Adrenal gland (tissue), 12 donors: ENCODE data around the gene NIPAL3. TPM values are rescaled to one million over a fixed set of nuclear protein-coding genes. Genes with fewer than 3 reads are reported as not detected.

ENCODE experiments used
- DNase-seq, 7 donors: peaks; one replicate each; pipeline ENCODE4 v3.0.0-alpha.2; 2019 to 2020
- H3K27ac ChIP-seq, 5 donors: fragments of 200-600 bp; sonication (generic) in 4 of 5; 1 replicate in 3 of 5; 2 replicates in 2 of 5; pipeline versions ENCODE4 v1.5.1 to v1.8.0; 2016 to 2020; ENCODE audit warnings: mild to moderate bottlenecking in 1 of 5
- H3K27me3 ChIP-seq: fragments of 200-600 bp; 2 replicates; pipeline ENCODE4 v1.8.0; 2021
- H3K36me3 ChIP-seq, 2 donors: fragments of 200-600 bp; replicated peaks in 1 of 2; 1 replicate in 1 of 2; 2 replicates in 1 of 2; pipeline versions ENCODE4 v1.5.1 to v1.8.0; 2018 to 2022
- H3K4me1 ChIP-seq, 2 donors: fragments of 200-600 bp; replicated peaks in 1 of 2; 1 replicate in 1 of 2; 2 replicates in 1 of 2; pipeline versions ENCODE4 v1.5.1 to v1.8.0; 2018 to 2021
- H3K4me3 ChIP-seq, 4 donors: fragments of 200-600 bp; sonication (generic) in 3 of 4; one replicate each; pipeline ENCODE4 v1.5.1; 2016 to 2018
- H3K9me3 ChIP-seq, 3 donors: fragments of 200-600 bp; sonication (generic) in 1 of 3; replicated peaks in 1 of 3; 1 replicate in 2 of 3; 2 replicates in 1 of 3; pipeline versions ENCODE4 v1.5.1 to v1.8.0; 2016 to 2021
- POLR2A ChIP-seq, 2 donors: fragments of 450-650 bp; IDR thresholded peaks; one replicate each; pipeline ENCODE4 v1.6.1; 2017; ENCODE audit warnings: antibody characterized with exemption in 2 of 2, mild to moderate bottlenecking in 2 of 2, moderate library complexity in 1 of 2
- WGBS, 4 donors: extraction: QIAGEN DNeasy Blood & Tissue Kit in 2 of 4; methylation state at CpG; one replicate each; pipeline versions ENCODE4 v1.1.5 to v1.1.7; 2013 to 2017; 5-methylcytosine and 5-hydroxymethylcytosine counted together
- intact Hi-C, 2 donors: fragments of 100-400 bp; cut with DNase I; formaldehyde crosslinking; loops; one replicate each; pipeline versions ENCODE4 v1.14.1 to v1.15.0; 2022 to 2023
- polyA plus RNA-seq, 3 donors: library from polyadenylated mRNA; stranded (reverse); fragments of 200-250 nt in 2 of 3; fragments of 350-450 nt in 1 of 3; fragmentation: Illumina TruSeq in 1 of 3; extraction: RNeasy Lipid Tissue Mini Kit (QIAGEN cat#74804) in 1 of 3; gene quantifications; one replicate each; pipeline ENCODE4 v1.2.3, GENCODE V29; 2013 to 2014
- total RNA-seq, 9 donors: library from RNA; depleted of rRNA in 4 of 9; stranded (reverse); fragments of >200 nt in 4 of 9; fragments of 120-200 nt in 1 of 9; fragmentation: NEBNext Ultra II Directional in 1 of 9; extraction: Animal tissue kit (Norgen Biotek cat#: 25700) in 1 of 9; gene quantifications; one replicate each; pipeline versions ENCODE4 v1.1.0 to v1.2.4, GENCODE V29; 2013 to 2023
- TF ChIP-seq, protein P1 (sequence below), 6 experiments: fragments of 450-650 bp in 4 of 6; fragments of 200-600 bp in 2 of 6; sonication (generic) in 1 of 6; IDR thresholded peaks; 1 replicate in 5 of 6; 2 replicates in 1 of 6; pipeline versions ENCODE4 v1.5.1 to v1.8.0; 2016 to 2021; ENCODE audit warnings: antibody characterized with exemption in 6 of 6, mild to moderate bottlenecking in 2 of 6, moderate library complexity in 1 of 6
- donor health status: healthy with polysubstance abuse.
- donor health status: Bipolar disorder and iron deficiency.
- donor health status: DM: yes; HTN: yes; CAD: no.
- donor health status: DM: no; HTN: no; CAD: no.
- donor health status: DM: no; HTN: no; CAD: no.
- donor health status: DM: yes; HTN: yes; CAD: no.

Gene NIPAL3
- total and polyA plus RNA-seq, 12 donors: 5.6 to 88.4 (median 28.0) TPM

DNA sequence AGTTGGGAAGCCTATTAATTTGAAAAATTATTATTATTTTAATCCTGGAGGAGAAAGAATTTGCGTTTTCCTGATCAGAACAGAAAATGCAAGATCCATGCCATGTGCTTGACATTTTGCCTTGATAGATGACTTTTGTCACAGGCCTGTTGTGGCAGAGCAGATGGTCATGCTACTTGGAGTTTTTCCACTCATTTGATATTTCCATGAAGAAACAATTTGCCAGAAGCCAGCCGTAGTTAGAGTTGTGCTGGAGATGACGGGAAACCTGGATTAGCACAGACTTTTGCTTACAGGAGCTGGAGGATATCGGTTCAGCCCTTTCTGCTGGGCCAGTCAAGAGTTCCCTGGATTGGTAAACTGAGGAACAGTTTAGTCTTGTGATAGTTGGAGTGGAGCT is 90.2 kb downstream of the NIPAL3 start:
- H3K4me3 ChIP-seq: no peak overlapping the region
- intact Hi-C loops: no loop called here
- no peaks in the 10 kb centered on the region for H3K9me3 ChIP-seq
- H3K36me3 ChIP-seq: no peaks in the 10 kb centered on the region
- DNase-seq: no peak
- no peaks in the 10 kb centered on the region for H3K27me3 ChIP-seq
- H3K4me1 ChIP-seq: no peaks in the 10 kb centered on the region
- no peak overlapping the region for H3K27ac ChIP-seq
- TF ChIP-seq, protein P1, sequence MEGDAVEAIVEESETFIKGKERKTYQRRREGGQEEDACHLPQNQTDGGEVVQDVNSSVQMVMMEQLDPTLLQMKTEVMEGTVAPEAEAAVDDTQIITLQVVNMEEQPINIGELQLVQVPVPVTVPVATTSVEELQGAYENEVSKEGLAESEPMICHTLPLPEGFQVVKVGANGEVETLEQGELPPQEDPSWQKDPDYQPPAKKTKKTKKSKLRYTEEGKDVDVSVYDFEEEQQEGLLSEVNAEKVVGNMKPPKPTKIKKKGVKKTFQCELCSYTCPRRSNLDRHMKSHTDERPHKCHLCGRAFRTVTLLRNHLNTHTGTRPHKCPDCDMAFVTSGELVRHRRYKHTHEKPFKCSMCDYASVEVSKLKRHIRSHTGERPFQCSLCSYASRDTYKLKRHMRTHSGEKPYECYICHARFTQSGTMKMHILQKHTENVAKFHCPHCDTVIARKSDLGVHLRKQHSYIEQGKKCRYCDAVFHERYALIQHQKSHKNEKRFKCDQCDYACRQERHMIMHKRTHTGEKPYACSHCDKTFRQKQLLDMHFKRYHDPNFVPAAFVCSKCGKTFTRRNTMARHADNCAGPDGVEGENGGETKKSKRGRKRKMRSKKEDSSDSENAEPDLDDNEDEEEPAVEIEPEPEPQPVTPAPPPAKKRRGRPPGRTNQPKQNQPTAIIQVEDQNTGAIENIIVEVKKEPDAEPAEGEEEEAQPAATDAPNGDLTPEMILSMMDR (IDR thresholded peaks at IDR 0.05): no peak
- no peak for TF ChIP-seq POLR2A (IDR thresholded peaks at IDR 0.05)
- WGBS, 4 donors: 82 to 85% (median 83%) methylated on average over 4 of the region's 4 CpGs

DNA sequence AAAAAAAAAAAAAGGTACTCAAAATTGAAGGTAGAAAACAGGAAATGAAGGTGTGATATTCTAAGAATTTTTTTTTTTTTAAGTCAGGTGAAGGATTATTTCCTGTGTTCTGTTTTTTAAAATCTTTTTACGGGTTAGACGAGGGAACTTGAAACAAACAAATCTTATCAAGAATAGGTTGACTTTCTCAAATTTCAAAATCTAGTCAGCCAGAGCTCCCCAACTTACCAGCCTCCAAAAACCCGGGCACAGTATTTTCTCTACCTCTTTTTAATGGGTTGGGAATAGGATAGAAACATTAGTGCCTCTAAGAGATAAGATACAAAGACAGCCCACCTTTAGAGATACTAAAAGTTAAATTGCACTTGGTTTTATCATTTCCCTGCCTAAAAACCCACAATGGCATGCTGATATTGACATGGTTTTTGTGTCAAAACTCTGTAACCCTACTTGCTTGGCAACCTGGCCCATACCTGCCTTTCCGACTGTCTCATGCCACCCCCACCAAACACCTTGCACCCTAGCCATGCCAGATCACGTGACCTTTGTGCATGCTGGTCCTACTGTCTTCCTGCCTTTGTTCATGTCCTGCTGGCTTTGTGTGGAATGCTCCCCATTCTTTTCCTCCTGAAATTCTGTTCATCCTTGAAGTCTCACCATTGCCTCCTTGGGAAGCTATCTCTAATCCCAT is 91.2 kb downstream of the NIPAL3 start:
- Histone ChIP-seq H3K27me3 (no peaks in the 10 kb centered on the region), H3K4me3 (no peak overlapping the region), H3K4me1 (no peaks in the 10 kb centered on the region), H3K9me3 (no peaks in the 10 kb centered on the region), H3K27ac (no peak overlapping the region), H3K36me3 (no peaks in the 10 kb centered on the region)
- WGBS, 4 donors: 78 to 87% (median 82%) methylated on average over 5 of the region's 5 CpGs
- intact Hi-C loops: no loop called here
- DNase-seq: no peak
- TF ChIP-seq, protein P1 (IDR thresholded peaks at IDR 0.05): no peak
- no peak for TF ChIP-seq POLR2A (IDR thresholded peaks at IDR 0.05)

DNA sequence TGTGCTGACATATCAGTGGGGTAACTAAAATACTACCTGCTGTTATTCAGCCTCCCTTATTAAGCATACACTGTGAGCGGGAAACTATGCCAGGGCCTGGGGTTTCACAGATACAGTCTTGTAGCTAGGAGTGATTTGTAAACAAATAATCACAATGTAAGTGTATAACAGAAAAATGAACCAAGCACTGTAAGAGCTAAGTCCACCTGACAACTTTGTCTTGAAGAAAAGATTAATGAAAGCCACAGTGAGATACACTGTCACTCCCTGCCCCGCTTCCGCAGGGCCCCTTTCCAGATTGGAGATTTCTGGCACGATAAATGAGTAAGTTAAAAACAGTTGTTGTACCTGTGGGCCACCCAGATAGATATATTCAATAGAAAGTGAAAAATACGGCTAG is 91.8 kb downstream of the NIPAL3 start:
- WGBS, 4 donors: 88 to 95% (median 92%) methylated on average over 5 of the region's 5 CpGs
- Histone ChIP-seq H3K27me3 (no peaks in the 10 kb centered on the region), H3K27ac (no peak overlapping the region), H3K36me3 (no peaks in the 10 kb centered on the region), H3K4me3 (no peak overlapping the region), H3K4me1 (no peaks in the 10 kb centered on the region), H3K9me3 (no peaks in the 10 kb centered on the region)
- TF ChIP-seq, protein P1 (IDR thresholded peaks at IDR 0.05): no peak
- no peak for TF ChIP-seq POLR2A (IDR thresholded peaks at IDR 0.05)
- no peak for DNase-seq
- intact Hi-C loops: no loop called here

DNA sequence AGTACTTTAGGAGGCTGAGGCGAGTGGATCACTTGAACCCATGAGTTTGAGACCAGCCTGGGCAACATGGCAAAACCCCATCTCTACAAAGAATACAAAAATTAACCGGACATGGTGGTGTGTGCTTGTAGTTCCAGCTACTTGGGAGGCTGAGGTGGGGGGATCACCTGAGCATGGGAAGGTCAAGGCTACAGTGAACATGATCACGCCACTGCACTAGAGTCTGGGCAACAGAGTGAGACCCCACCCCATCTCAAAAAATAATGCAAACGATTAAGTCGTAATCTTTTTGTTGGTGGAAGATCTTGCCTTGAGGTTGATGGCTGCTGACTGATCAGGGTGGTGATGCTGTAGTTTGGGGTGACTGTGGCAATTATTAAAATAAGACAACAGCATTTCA is 93.3 kb downstream of the NIPAL3 start:
- no peaks in the 10 kb centered on the region for H3K36me3 ChIP-seq
- no peak for DNase-seq
- no peak overlapping the region for H3K4me3 ChIP-seq
- no peaks in the 10 kb centered on the region for H3K4me1 ChIP-seq
- H3K9me3 ChIP-seq: no peaks in the 10 kb centered on the region
- TF ChIP-seq POLR2A (IDR thresholded peaks at IDR 0.05): no peak
- TF ChIP-seq, protein P1 (IDR thresholded peaks at IDR 0.05): no peak
- intact Hi-C loops: no loop called here
- H3K27ac ChIP-seq: no peak overlapping the region
- no peaks in the 10 kb centered on the region for H3K27me3 ChIP-seq
- WGBS, 4 donors: 82 to 92% (median 86%) methylated on average over 5 of the region's 5 CpGs
